GM21786 (cell line): ENCODE results near the gene MYLK.
A peak's percentile ranks its signal among the peaks of the same experiment; 100 is the strongest.
"Not testable (repeated sequence)": the region's sequence is repeated elsewhere in the genome, so short reads cannot be mapped to it uniquely, and the experiment has no call there.

Source experiments
- ATAC-seq: cut with Tn5 transposase; IDR thresholded peaks from one replicate; pipeline ENCODE4 v1.9.1; 2021; ENCODE audit not compliant: unreplicated experiment

Gene MYLK

GRCh38 chr3:123725652-123726400 lies 158.3 kb downstream of the MYLK start:
- ATAC-seq: no peak

GRCh38 chr3:123724306-123724705 lies 159.8 kb downstream of the MYLK start:
- ATAC-seq: no peak

GRCh38 chr3:123723522-123724168 lies 160.5 kb downstream of the MYLK start:
- ATAC-seq: peak; percentile 68

- ATAC-seq: no peak
These were observed 161.1 kb downstream of the MYLK start for GRCh38 chr3:123723070-123723469.

DNA sequence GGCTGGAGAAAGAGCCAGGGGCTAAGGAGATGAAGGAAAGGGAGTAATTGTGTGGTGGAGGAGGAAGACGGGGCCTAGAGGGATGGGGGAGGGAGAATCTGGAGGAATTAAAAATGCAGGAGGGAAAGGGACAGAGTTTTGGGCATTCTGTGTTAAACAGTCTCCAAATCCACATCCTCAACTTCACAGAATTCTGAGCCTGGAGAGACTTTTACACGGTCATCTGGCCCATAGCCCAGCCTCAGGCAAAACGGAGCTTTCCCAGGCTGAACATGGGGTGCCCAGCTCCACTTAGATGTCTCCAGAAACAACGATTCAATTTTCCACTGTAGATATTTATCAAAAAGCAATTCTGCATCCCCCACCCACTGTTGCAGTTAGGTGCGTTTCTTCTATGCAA lies 161.7 kb downstream of the MYLK start:
- ATAC-seq: no peak

- ATAC-seq: no peak
These were observed 162.1 kb downstream of the MYLK start for GRCh38 chr3:123722021-123722420.

DNA sequence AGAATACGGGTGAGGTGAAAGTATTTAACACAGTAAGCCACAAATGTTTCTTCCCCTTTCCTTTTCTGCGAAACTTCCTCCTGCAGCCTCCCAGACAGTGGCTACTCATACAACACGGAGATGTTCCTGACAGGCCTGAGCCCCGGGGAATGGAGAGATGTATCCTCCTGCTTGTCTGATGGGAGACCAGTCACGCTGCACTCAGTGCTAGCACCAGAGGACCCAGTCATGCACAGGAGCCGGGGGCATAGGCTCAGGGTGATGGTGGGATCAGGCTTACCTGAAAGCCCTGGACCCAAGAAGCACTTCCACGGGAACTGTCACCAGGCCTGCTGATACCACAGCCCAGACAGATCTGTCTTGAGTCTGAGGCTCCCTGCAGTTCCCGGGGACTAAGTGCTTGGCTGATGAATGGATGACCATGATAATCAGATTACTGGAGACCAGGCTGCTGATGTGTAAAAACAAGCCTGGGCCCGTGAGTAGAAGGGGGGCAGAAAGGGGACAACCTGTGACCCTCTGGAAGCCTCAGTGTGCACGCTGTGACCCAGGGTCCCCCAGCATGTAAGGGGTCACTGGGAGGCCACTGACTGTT lies 162.9 kb downstream of the MYLK start:
- not testable (repeated sequence) for ATAC-seq

GRCh38 chr3:123720638-123721037 lies 163.5 kb downstream of the MYLK start:
- no peak for ATAC-seq

DNA sequence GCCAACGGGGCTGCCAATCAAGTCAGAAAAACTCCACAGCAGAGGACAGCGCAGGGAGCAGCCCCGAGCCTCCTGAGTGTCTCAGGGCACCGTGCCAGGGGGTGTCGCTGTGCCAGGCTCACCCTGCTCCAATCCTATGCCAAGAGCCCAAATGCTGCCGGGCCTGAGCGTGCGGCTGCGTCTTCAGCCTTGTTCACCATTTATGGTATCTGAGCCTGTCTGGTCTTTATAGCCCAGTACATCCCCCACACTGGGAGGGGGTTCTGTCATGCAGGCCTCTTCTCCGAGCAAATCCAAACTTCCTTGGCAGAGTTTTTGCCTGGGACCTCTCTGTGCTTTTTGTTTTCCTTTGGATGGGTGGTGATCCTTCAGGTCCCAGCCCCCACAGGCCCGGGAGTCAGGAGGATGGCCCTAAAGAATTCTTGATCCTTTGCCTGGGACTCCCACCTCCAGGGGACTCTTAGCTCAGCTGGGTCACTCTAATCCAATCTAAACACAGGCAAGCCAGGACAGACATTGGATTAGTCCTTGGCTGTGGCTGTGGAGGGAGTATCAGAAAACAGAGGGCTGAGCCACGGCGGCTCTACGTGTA lies 164.2 kb downstream of the MYLK start:
- ATAC-seq: no peak

DNA sequence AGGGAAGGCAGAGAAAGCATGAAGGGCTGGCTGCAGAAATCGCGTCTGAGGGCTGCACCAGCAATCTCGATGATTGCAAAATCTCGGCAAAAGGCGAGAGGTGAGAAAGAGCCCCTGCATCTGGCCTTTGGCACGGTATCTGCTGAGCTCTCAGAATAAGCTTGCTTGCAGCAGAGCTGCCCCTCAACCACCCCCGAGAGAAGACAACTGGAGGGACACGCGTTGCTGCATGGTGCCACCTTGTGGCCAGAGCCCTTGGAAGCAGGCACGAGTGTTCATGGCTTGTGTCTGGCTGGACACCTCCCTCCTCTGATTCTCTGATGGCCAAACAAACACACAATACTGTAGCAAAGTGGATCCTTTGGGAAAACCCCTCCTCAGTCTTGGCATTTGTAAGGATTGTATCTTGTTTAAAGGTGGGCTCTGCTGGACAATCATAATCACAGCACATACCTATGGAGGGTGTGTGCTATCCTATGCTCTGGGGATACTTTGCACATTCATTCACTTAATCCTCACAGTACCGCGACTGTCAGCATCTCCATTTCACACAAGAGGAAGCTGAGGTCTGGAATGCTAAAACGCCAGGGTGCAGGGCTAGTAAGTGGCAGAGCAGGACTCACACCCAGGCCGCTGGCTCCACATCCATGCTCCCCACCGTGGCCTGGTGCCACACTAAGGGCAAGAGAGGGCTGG lies 164.9 kb downstream of the MYLK start:
- not testable (repeated sequence) for ATAC-seq

DNA sequence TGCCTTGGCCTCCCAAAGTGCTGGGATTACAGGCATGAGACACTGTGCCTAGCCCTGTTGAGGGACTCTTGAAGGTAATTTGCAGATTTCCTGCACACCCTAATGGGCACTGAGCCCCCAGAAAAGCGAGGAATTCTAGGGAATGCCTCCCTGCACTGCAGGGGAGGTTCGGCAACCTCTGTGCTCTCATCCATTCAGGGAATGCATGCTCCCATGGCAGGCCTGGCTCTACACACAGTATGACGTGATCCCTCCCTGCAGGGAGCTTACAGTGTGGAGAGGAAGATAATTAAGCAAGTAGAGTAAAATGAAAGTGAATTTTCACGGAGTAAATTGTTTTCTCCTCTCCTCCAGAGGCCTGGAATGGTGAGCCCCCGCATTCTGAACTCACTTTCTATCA lies 166.0 kb downstream of the MYLK start:
- no peak for ATAC-seq

DNA sequence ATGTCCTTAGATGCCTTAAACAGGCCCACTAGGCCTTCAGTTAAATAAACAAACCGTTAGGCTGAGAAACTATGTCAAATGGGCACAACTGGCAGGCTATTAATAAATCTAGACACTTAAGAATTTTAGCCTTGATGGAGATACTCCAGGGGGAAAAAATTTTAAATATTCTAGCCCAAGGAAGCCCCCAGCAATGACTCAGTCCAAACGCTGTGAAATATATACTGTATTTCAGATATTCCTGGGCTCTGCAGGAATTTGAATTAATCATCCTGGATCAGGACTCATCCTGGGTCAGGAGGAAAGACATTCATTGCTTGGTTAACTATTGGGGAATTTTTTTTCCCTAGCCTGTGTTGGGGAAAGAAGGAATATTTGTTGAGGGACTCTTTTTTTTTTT lies 166.7 kb downstream of the MYLK start:
- ATAC-seq: not testable (repeated sequence)

- no peak for ATAC-seq
These were observed 167.7 kb downstream of the MYLK start for GRCh38 chr3:123716411-123716810.

DNA sequence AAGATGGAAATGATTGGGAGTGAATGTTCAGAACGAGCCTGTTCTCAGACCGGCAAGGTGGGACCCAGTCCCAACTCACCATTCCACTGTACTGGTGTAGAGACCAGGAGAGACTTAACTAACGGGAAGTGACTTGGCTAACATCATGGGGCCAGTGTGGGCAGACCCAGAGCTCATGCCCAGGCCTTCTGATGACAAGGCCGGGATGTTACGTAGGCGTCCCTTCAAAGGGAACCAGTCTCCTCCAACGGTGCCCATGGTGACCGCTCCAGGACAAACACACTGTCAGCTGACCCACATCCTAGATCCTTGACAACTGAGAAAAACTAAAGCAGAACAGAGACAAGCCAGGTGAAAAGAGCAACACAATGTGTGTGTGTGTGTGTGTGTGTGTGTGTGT lies 170.9 kb downstream of the MYLK start:
- no peak for ATAC-seq

- ATAC-seq: no peak
These were observed 171.9 kb downstream of the MYLK start for GRCh38 chr3:123712077-123712860.

DNA sequence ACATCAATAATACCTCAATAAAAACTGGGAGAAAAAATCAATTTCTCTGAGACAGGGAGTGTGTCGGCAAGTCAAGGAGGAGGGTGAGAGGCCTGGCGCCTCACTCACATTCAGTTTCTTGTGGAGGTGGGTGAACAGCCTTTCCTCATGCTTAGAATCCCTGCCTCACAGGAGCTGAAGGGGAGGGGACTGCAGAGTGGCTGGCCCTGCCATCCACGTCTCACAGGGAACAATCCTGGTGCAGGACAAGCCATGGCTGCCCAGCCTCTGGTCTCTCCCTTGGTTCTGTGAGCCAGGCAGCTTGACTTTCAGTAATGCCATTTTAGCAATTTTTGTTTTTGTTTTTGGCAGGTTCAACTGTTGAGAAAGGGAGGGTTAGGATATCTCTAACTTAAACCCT lies 172.8 kb downstream of the MYLK start:
- ATAC-seq: no peak

- no peak for ATAC-seq
These were observed 175.6 kb downstream of the MYLK start for GRCh38 chr3:123708531-123708930.

GRCh38 chr3:123707641-123708040 lies 176.5 kb downstream of the MYLK start:
- ATAC-seq: not testable (repeated sequence)

DNA sequence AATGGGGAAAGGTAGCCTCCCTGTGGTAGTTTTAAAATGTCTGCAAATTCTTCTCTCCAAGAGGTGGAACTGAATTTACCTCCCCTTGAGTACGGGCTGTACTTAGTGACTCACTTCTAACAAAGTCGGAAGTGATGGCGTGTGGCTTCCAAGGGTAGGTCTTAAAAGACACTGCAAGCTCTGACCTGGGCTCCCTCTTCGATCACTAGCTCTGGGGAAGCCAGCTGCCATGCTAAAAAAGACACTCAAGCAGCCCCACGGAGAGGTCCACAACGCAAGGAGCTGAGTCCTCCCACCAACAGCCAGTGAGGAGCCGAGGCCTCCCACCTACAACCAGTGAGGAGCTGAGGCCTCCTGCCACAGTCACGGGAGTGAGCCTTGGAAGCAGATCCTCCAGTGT lies 177.3 kb downstream of the MYLK start:
- no peak for ATAC-seq

GRCh38 chr3:123705488-123706285 lies 178.4 kb downstream of the MYLK start:
- ATAC-seq: no peak
